ENCODE measurements around the gene ERBB4.

The ERBB4 gene

DNA sequence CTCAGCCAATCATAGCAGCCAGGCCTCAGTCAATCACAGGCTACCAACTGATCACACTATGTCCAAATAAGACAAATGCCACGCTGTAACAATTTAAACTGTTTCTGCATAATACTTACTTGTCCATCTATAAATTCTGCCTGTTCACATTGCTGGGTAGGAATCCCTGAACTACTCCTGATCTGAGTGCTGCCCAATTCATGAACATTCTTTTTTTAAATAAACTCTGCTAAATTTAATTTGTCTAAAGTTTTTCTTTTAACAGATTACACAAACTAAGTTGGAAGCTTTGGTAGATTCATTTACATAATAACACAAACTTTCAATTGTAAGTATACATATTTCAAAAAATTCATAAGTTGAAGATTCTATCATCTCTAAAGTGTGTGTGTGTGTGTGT, 583.0 kb downstream of the ERBB4 start:
- DNase-seq (ENCODE audit: insufficient read length, low spot score) (no peak), FAIRE-seq (no peak)
- TF ChIP-seq POLR2A (IDR thresholded peaks at IDR 0.05; ENCODE audit: low read depth, low read length) = no peak

DNA sequence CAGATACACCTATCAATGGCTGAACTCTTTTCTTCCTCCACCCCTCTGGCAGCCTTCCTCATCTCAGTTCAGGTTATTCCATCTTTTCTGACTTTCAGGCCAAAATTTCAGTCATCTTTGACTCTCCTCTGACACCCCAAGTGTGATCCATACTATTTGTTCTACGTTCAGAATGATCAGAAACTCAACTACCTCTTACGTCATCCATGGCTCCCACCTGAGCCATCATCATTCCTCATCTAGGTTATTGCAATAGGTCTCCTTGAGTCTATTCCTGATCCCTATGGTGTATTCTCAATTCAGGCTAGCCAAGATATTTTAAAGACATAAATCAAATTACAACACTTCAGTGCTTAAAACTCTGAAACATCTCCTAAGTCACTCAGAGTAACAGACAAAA, 589.7 kb downstream of the ERBB4 start:
- TF ChIP-seq POLR2A (IDR thresholded peaks at IDR 0.05; ENCODE audit: low read depth, low read length) = no peak
- FAIRE-seq (no peak), DNase-seq (ENCODE audit: insufficient read length, low spot score) (no peak)

DNA sequence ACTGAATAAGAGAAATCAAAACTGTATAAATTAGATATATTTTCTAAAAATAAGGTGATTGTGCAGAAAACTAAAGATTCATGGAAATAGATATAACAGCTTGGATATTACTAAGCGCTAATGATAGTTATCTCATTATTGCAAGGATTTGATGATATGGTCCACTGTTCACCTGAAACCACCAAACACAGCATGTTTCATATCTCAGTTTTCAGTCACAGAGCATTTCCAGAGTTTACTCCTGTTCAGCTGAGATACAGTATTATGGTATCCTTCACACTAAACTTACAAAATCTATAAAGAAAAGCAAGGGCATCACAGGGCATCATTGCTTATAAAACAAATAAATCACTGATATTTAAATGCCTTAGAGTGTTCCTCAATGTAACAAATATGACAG, 591.6 kb downstream of the ERBB4 start:
- FAIRE-seq (no peak), DNase-seq (ENCODE audit: insufficient read length, low spot score) (no peak)
- no peak for TF ChIP-seq POLR2A (IDR thresholded peaks at IDR 0.05; ENCODE audit: low read depth, low read length)

DNA sequence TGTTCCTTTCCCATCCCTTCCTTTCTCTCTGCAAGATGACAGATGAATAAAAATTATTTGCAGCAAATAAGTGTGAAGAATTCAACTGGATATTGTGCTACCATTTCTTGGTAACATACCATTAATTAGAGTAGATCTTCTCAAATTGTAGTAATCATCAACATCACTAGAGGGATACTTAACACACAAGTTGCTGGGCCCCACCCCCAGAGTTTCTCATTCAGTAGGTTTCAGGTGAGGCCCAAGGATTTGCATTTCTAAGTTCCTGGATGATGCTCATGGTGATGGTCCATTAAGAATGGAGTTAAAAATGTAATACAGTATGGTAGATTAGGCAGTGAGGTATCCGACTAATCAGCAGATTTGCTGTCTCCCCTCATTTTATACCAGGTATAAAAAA, 594.0 kb downstream of the ERBB4 start:
- no peak for TF ChIP-seq POLR2A (IDR thresholded peaks at IDR 0.05; ENCODE audit: low read depth, low read length)
- DNase-seq (ENCODE audit: insufficient read length, low spot score) (no peak), FAIRE-seq (peak; percentile 6)

DNA sequence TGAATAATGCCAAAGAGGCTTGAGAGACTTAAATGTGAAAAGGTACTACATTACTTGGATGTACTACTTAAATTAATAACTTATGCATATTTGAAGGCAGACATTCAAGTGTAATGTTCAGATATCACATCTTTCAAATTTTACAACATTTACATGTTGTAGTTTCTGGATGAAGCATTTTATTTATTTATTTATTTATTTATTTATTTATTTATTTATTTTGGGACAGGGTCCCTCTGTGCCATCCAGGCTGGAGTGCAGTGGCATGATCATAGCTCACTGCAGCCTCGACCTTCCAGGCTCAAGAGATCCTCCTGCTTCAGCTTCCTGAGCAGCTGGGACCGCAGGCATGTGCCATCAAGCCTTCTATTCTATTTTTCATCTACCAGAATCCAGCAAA, 596.4 kb downstream of the ERBB4 start:
- FAIRE-seq (no peak), DNase-seq (ENCODE audit: insufficient read length, low spot score) (no peak)
- TF ChIP-seq POLR2A (IDR thresholded peaks at IDR 0.05; ENCODE audit: low read depth, low read length) = no peak

DNA sequence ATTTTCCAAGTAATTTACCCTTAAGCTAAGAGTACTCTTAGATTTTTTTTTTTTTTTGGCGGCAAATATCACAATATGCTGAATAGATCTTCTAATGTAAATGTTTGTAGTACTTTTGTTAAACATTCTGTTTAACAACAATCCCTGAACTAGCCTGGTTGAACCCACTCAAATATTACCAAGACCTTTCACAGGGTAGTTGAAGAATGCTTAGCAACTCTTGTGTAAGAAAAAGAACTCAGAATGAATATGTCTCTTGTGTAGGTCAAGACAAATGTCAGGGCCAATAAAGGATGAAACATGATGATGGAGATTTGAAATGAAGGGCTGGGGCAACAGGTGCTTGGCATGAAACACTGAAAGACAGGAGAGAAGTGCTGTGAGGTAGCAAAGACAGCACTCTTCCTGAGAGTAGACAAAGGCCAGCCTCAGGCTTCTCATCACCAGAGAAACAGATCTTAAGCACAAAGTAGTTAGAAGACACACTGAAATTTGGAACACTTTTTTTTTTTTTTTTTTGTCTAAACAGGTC, 597.3 kb downstream of the ERBB4 start:
- no peak for TF ChIP-seq POLR2A (IDR thresholded peaks at IDR 0.05; ENCODE audit: low read depth, low read length)
- FAIRE-seq (no peak), DNase-seq (ENCODE audit: insufficient read length, low spot score) (no peak)

DNA sequence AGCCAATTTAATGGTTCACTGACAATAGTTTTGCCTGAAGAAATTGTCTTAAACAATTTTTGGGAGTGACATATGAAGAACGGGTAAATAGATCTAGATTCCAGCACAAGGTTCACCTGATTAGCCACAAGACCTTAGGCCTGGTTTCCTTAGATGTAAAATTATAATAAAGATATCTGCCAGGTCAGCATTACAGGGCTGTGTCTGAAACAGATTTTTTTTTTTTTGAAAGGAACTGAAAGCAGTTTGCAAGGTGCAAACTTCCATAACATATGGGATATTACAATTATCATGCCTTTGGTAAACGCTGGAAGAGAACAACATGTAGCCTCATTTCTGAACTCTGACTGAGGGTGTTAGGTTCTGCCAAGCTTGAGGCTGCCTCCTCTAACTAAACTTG, 599.4 kb downstream of the ERBB4 start:
- TF ChIP-seq POLR2A (IDR thresholded peaks at IDR 0.05; ENCODE audit: low read depth, low read length) = no peak
- no peak for FAIRE-seq
- DNase-seq (ENCODE audit: insufficient read length, low spot score) = no peak

DNA sequence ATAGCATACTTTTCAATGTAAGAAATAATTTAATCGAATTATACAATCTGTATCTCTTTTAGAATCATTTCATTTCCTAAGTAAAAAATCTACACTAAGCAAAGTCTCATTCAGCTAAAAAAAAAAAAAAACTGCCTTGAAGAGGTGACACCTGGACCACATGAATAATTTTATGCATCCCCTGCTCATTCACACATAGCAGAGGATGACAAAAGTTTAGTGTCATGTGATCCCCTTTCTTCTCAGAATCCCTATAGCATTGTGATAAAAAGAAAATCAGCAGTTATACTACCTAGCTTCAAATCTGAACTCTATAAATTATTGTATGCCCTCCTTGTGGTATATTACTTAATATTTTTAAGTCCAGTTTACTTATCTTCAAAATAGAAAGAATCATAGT, 603.8 kb downstream of the ERBB4 start:
- no peak for TF ChIP-seq POLR2A (IDR thresholded peaks at IDR 0.05; ENCODE audit: low read depth, low read length)
- DNase-seq (ENCODE audit: insufficient read length, low spot score) (no peak), FAIRE-seq (no peak)

DNA sequence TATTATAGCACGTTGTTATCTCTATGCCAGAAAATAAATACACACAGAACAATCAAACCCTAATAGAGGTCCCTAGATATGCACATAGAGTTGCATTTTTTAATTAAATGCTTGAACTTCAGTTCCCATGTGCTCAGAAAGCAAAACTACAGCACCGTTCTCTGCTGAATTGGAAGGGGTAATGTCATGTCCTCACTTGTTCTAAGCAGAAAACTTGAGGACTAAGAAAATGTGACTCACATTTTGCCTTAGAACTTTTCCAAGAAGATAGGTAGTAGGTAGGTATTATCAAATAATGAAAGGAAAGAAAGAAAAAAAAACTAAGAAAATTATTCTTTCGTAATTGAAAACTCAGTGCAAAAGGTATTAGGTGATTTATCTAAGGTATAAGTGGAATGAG, 607.3 kb downstream of the ERBB4 start:
- DNase-seq (ENCODE audit: insufficient read length, low spot score) = no peak
- no peak for FAIRE-seq
- no peak for TF ChIP-seq POLR2A (IDR thresholded peaks at IDR 0.05; ENCODE audit: low read depth, low read length)

DNA sequence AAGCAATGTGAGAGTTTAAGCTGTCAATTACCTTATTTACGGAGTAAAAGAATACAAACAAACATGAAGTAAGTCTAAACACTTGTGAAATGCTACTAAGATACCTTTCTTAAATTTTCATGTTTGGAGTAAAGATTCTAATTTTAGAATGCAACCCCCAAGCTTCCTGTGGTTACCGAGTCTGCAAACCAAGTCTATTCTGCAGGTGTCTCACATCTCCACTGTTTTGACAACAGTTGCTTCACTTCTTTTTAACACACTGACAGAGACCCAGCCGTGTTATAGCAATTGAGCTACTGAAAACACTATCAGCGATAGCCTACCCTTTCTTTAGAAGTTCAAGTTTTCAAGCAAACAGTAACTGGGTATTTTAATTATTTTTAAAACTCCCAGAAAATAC, 608.3 kb downstream of the ERBB4 start:
- no peak for FAIRE-seq
- DNase-seq (ENCODE audit: insufficient read length, low spot score) = no peak
- TF ChIP-seq POLR2A (IDR thresholded peaks at IDR 0.05; ENCODE audit: low read depth, low read length) = no peak

DNA sequence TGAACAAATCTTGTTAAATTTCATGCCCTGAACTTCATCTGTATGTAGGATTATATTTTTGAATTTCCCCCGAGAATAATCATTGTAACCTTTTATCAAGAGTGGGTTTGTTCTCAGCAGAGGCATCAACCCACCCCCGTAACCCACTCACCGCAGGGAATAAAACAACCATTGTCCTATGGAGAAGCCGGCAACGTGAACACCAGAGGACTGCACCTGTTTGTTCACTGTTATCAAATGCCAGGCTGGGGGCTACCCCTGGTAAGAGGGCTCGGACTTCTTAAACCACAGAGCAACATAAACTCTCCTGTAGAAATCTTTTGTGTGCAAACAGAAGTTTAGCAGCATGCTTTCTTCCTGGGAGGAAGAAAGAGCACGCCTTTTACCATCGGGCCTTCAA, 610.4 kb downstream of the ERBB4 start:
- TF ChIP-seq POLR2A (IDR thresholded peaks at IDR 0.05; ENCODE audit: low read depth, low read length) = no peak
- DNase-seq (ENCODE audit: insufficient read length, low spot score) (no peak), FAIRE-seq (no peak)

DNA sequence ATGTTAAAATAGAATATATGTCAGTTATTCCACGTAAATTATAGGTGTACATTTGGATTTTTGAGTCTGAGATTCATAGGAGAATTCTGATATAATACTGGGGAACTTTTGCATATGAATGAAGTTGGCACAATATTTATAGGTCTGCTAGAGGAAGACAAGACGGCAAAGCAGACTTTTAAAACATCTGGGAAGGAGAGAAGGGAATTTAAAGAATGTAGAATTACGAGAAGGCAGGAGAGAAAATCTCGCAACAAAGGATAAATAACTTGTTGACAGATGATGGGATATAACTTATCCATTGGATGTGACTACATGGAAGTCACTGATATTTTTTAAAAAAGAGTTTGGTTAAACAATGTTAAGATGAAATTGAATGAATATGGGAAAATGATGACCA, 615.6 kb downstream of the ERBB4 start:
- DNase-seq (ENCODE audit: insufficient read length, low spot score) = no peak
- no peak for FAIRE-seq
- no peak for TF ChIP-seq POLR2A (IDR thresholded peaks at IDR 0.05; ENCODE audit: low read depth, low read length)

DNA sequence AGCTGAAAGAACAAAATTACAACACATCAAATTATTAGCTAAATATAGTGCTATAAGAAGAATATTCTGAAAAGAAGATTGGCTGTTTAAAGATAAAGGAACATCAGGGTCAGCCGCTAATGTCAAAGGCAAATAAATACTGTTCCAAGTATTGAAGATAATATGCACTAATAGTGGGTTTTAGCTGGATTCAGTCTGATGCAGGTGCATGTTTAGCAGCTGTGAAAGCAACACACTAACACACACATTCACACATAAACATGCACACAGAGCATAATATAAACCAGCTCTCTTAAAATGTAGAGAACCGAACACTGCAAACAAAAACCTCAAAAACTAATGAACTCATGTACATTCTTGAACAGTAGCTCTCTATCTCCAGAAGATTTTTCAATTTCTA, 634.6 kb downstream of the ERBB4 start:
- DNase-seq (ENCODE audit: insufficient read length, low spot score) = no peak
- no peak for FAIRE-seq

DNA sequence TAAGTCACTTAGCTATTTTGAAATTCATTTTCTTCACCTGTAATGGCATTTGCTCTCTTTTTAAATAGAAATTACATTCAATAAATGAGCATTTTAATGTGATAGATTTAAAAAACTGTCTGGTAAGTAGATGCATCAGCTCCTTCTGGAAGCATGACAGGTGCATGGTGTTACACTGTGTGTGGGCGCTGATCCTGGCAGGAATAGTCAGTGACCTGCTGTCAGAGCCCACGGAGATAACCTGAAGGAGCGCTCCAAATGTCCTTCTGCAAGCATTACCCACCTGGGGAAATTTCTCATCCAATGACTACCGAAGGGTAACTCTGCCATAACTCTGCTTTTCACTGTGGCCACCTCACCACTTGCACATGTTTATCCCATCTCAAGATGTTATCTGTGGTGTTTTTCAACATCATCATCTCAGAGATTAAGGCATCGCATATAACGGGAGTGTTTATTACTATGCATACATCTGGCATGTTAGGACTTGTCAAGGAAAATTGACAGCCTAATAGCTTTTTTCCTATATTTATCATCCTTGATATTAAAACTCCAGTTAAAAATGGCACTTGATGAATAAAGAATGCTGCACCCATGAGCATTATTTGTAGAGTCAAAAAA, 637.3 kb downstream of the ERBB4 start:
- no peak for FAIRE-seq

More for the DNA sequence above, 634.6 kb downstream of the ERBB4 start:
- no peak for TF ChIP-seq POLR2A (IDR thresholded peaks at IDR 0.05; ENCODE audit: low read depth, low read length)

DNA sequence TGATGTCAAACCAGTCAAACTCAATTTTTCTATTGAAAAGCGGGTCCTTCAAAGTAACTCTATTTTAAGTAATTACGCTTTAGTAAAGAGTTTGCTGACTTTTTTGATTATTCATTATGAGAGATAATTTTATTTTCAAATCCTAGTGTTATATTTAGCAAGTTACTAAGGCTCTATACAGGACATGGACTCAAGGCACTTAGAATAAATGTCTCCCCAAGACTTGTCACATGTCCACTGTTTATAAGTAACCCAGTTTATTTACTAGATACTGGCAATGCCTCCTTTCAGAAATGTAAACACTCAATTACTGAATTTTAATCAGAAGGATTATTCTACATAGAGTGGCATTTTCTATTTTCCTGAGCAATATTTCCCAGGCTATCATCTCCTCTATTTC, 638.1 kb downstream of the ERBB4 start:
- DNase-seq (ENCODE audit: insufficient read length, low spot score) (no peak), FAIRE-seq (no peak)
- TF ChIP-seq POLR2A (IDR thresholded peaks at IDR 0.05; ENCODE audit: low read depth, low read length) = no peak

More for the DNA sequence above, 637.3 kb downstream of the ERBB4 start:
- DNase-seq (ENCODE audit: insufficient read length, low spot score) = no peak
- no peak for TF ChIP-seq POLR2A (IDR thresholded peaks at IDR 0.05; ENCODE audit: low read depth, low read length)

DNA sequence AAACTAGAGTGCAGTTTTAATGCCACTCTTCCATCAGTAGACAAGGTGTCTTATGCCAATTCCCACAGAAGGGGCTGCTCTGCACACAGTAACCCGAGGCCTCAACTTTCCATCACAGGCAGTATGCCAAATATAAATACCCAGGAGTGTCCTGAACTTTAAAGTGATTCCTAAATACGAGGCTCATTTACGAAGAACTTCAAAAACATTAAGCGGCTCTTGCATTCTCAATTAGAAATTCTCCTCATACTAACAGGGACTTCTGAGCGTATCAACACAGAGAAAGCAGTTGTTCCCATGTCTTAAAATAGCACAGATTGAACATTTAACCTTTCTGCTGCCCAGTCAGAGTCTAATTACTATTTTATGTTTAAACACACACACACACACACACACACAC, 638.6 kb downstream of the ERBB4 start:
- no peak for TF ChIP-seq POLR2A (IDR thresholded peaks at IDR 0.05; ENCODE audit: low read depth, low read length)

More for the DNA sequence above, 638.6 kb downstream of the ERBB4 start:
- DNase-seq (ENCODE audit: insufficient read length, low spot score) (no peak), FAIRE-seq (no peak)

Data from H54 (cell line).